Chondrocyte (in vitro differentiated cells): ENCODE measurements around the gene CATSPERE. TPM values are rescaled to one million over a fixed set of nuclear protein-coding genes. Genes with fewer than 3 reads are reported as not detected.
A peak's percentile ranks its signal among the peaks of the same experiment; 100 is the strongest.

Source experiments
- DNase-seq: peaks from one replicate; pipeline ENCODE4 v3.0.0; 2021; ENCODE audit warnings: mixed read lengths, low spot score
- H3K27ac Mint-ChIP-seq: one replicate; pipeline ENCODE4 v1.8.0; 2021; ENCODE audit warnings: mild to moderate bottlenecking, moderate library complexity, mixed read lengths; ENCODE audit not compliant: unreplicated experiment
- H3K27me3 Mint-ChIP-seq: 2 replicates; pipeline ENCODE4 v1.8.0; 2021; ENCODE audit warnings: low read depth, mixed read lengths
- H3K36me3 Mint-ChIP-seq: 2 replicates; pipeline ENCODE4 v1.8.0; 2021; ENCODE audit warnings: low read depth, mixed read lengths
- H3K4me1 Mint-ChIP-seq: 2 replicates; pipeline ENCODE4 v1.8.0; 2021; ENCODE audit warnings: low read depth, mild to moderate bottlenecking, mixed read lengths
- H3K4me3 Mint-ChIP-seq: one replicate; pipeline ENCODE4 v1.8.0; 2021; ENCODE audit warnings: mild to moderate bottlenecking, moderate library complexity, mixed read lengths; ENCODE audit not compliant: unreplicated experiment
- H3K9me3 Mint-ChIP-seq: 2 replicates; pipeline ENCODE4 v1.8.0; 2021; ENCODE audit warnings: low read depth, mixed read lengths
- CTCF ChIP-seq: fragments of 200-600 bp; sonication (generic); IDR thresholded peaks from 2 replicates; pipeline ENCODE4 v1.5.0; 2021; ENCODE audit warnings: antibody characterized with exemption, mild to moderate bottlenecking, moderate library complexity
- total RNA-seq: library from RNA; stranded (reverse); gene quantifications from 3 replicates; pipeline ENCODE4 v1.2.1, GENCODE V29; 2021

Gene CATSPERE
- total RNA-seq, 1 donor from 2014 or later = 1.5 TPM

- Mint-ChIP-seq H3K36me3 (peaks cover 44% of the 10 kb centered on the region), H3K4me1 (peaks cover 8% of the 10 kb centered on the region), H3K4me3 (no peak overlapping the region), H3K9me3 (no peaks in the 10 kb centered on the region), H3K27me3 (no peaks in the 10 kb centered on the region), H3K27ac (no peak overlapping the region)
- DNase-seq = no peak
- TF ChIP-seq CTCF = no peak
These were observed 42.0 kb upstream of the CATSPERE start for GRCh38 chr1:244419024-244419423.

DNA sequence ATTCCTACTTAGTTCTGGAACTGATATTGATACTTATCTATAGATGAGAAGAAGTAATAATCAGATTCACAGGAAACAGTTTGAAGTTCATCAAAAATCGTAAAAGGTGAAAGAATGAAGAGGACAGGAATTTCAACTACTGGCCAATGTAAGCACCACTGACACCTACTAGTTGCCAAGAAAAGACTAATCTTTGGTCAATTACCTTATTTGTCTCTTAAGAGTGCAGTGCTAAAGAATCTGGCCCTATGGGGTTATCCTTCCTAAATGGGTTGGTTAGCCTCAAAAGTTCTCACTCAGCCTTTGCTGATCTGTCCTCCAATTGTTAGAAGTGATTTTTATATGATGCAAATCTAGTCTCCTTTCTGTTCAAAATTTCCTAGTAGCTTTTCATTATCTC, 38.9 kb upstream of the CATSPERE start:
- Mint-ChIP-seq H3K4me3 (no peak overlapping the region), H3K9me3 (no peaks in the 10 kb centered on the region), H3K27ac (no peak overlapping the region), H3K27me3 (no peaks in the 10 kb centered on the region), H3K36me3 (peaks cover 25% of the 10 kb centered on the region), H3K4me1 (peaks cover 18% of the 10 kb centered on the region)
- no peak for DNase-seq
- no peak for TF ChIP-seq CTCF

GRCh38 chr1:244424649-244425334, 36.3 kb upstream of the CATSPERE start:
- Mint-ChIP-seq H3K36me3 (peaks cover 12% of the 10 kb centered on the region), H3K27ac (peak overlapping the region; percentile 6), H3K4me3 (no peak overlapping the region), H3K4me1 (peaks cover 18% of the 10 kb centered on the region), H3K9me3 (no peaks in the 10 kb centered on the region), H3K27me3 (no peaks in the 10 kb centered on the region)
- no peak for DNase-seq
- no peak for TF ChIP-seq CTCF

- no peaks in the 10 kb centered on the region for H3K27me3 Mint-ChIP-seq
- DNase-seq = no peak
- no peak for TF ChIP-seq CTCF
- H3K4me1 Mint-ChIP-seq = peaks cover 18% of the 10 kb centered on the region
- no peaks in the 10 kb centered on the region for H3K9me3 Mint-ChIP-seq
- peaks cover 5% of the 10 kb centered on the region for H3K36me3 Mint-ChIP-seq
- H3K27ac Mint-ChIP-seq = no peak overlapping the region
- no peak overlapping the region for H3K4me3 Mint-ChIP-seq
These were observed 33.4 kb upstream of the CATSPERE start for GRCh38 chr1:244427647-244428046.

DNA sequence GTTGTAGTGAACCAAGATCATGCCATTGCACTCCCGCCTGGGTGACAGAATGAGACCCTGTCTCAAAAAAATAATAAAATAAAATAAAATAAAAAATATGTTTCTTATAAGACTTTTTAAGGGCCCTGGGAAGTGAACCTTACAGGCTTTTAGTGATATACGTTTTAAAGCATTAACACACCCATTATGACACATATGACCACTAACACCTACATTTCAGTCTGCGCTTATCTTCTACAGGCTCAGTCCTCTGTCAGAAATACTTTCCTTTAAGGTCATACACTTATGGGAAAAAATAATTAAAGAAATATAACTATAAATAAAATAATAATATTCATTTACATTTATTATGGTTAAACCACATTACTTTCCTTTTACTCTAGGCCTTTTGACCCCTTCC, 31.3 kb upstream of the CATSPERE start:
- H3K27ac Mint-ChIP-seq = no peak overlapping the region
- H3K4me3 Mint-ChIP-seq = no peak overlapping the region
- no peak for TF ChIP-seq CTCF
- no peaks in the 10 kb centered on the region for H3K27me3 Mint-ChIP-seq
- H3K4me1 Mint-ChIP-seq = peaks cover 6% of the 10 kb centered on the region
- no peak for DNase-seq
- H3K36me3 Mint-ChIP-seq = peaks cover 2% of the 10 kb centered on the region
- no peaks in the 10 kb centered on the region for H3K9me3 Mint-ChIP-seq
